GM23338 (cell line): ENCODE measurements around the gene HOXD8. TPM values are rescaled to one million over a fixed set of nuclear protein-coding genes. Genes with fewer than 3 reads are reported as not detected.

Experiments
- ATAC-seq: fragments of 200-7000 bp; cut with Tn5 transposase; 3 replicates; pipeline ENCODE4 v1.9.1; 2020
- DNase-seq: peaks from one replicate; pipeline ENCODE4 v3.0.0-alpha.2; 2015; ENCODE audit warnings: low spot score
- H2AFZ ChIP-seq: fragments of 200-600 bp; sonication (generic); 2 replicates; pipeline ENCODE4 v1.8.0; 2016; ENCODE audit warnings: antibody characterized with exemption, mild to moderate bottlenecking, moderate library complexity
- H3F3A ChIP-seq: fragments of 200-600 bp; sonication (generic); replicated peaks from 2 replicates; pipeline ENCODE4 v1.8.0; 2017; ENCODE audit warnings: antibody characterized with exemption, mixed run types, low read depth
- H3K27ac ChIP-seq: fragments of 200-600 bp; sonication (generic); 2 replicates; pipeline ENCODE4 v1.6.1; 2016; ENCODE audit warnings: low read depth
- H3K27me3 ChIP-seq: fragments of 200-600 bp; sonication (generic); 2 replicates; pipeline ENCODE4 v1.8.0; 2016; ENCODE audit warnings: mild to moderate bottlenecking, mixed run types, moderate library complexity; ENCODE audit not compliant: insufficient read depth
- H3K36me3 ChIP-seq: fragments of 200-600 bp; sonication (generic); 2 replicates; pipeline ENCODE4 v1.8.0; 2016; ENCODE audit warnings: mild to moderate bottlenecking; ENCODE audit not compliant: insufficient read depth
- H3K4me1 ChIP-seq: fragments of 200-600 bp; sonication (generic); 2 replicates; pipeline ENCODE4 v1.8.0; 2016; ENCODE audit warnings: mild to moderate bottlenecking, moderate library complexity; ENCODE audit not compliant: insufficient read depth
- H3K4me2 ChIP-seq: fragments of 200-600 bp; sonication (generic); 2 replicates; pipeline ENCODE4 v1.7.1; 2017; ENCODE audit warnings: mixed run types
- H3K4me3 ChIP-seq: fragments of 200-600 bp; sonication (generic); 2 replicates; pipeline ENCODE4 v1.6.1; 2016; ENCODE audit warnings: mixed run types
- H3K79me2 ChIP-seq: fragments of 200-600 bp; sonication (generic); replicated peaks from 2 replicates; pipeline ENCODE4 v1.8.0; 2017; ENCODE audit warnings: mild to moderate bottlenecking; ENCODE audit not compliant: insufficient read depth
- H3K9me2 ChIP-seq: fragments of 200-600 bp; sonication (generic); 2 replicates; pipeline ENCODE4 v1.8.0; 2017; ENCODE audit not compliant: insufficient read depth
- H4K20me1 ChIP-seq: fragments of 200-600 bp; sonication (generic); replicated peaks from 2 replicates; pipeline ENCODE4 v1.8.0; 2017; ENCODE audit warnings: mild to moderate bottlenecking; ENCODE audit not compliant: insufficient read depth
- H3K27ac Mint-ChIP-seq: 2 replicates; pipeline ENCODE4 v1.8.0; 2020; ENCODE audit warnings: inconsistent platforms, mild to moderate bottlenecking, moderate library complexity, mixed read lengths
- H3K27me3 Mint-ChIP-seq: 3 replicates; pipeline ENCODE4 v1.8.0; 2022; ENCODE audit warnings: low read depth, mild to moderate bottlenecking, moderate library complexity, mixed read lengths, inconsistent platforms; ENCODE audit not compliant: insufficient read depth, poor library complexity
- H3K36me3 Mint-ChIP-seq: 3 replicates; pipeline ENCODE4 v1.8.0; 2021; ENCODE audit warnings: low read depth, mild to moderate bottlenecking, inconsistent platforms, moderate library complexity, mixed read lengths
- H3K4me1 Mint-ChIP-seq: 3 replicates; pipeline ENCODE4 v1.8.0; 2020; ENCODE audit warnings: mild to moderate bottlenecking, inconsistent platforms, mixed read lengths
- H3K4me3 Mint-ChIP-seq: 3 replicates; pipeline ENCODE4 v1.8.0; 2021; ENCODE audit warnings: moderate library complexity, mild to moderate bottlenecking, inconsistent platforms, mixed read lengths
- H3K9me3 Mint-ChIP-seq: 3 replicates; pipeline ENCODE4 v1.8.0; 2020; ENCODE audit warnings: moderate library complexity, mild to moderate bottlenecking, inconsistent platforms, mixed read lengths
- CREB1 ChIP-seq: fragments of 250-450 bp; sonication (Bioruptor Pico); IDR thresholded peaks from 2 replicates; pipeline ENCODE4 v1.5.0; 2020; ENCODE audit warnings: low read depth, mild to moderate bottlenecking, moderate library complexity
- ETS1 ChIP-seq: IDR thresholded peaks from 2 replicates; pipeline ENCODE4 v1.6.1; 2016; ENCODE audit warnings: antibody characterized with exemption
- EZH2 ChIP-seq: fragments of 200-600 bp; sonication (generic); IDR thresholded peaks from one replicate; pipeline ENCODE4 v1.8.0; 2017; ENCODE audit warnings: antibody characterized with exemption, mild to moderate bottlenecking, low read depth; ENCODE audit not compliant: unreplicated experiment
- EZH2phosphoT487 ChIP-seq: fragments of 200-600 bp; sonication (generic); IDR thresholded peaks from one replicate; pipeline ENCODE4 v1.8.1; 2018; ENCODE audit warnings: antibody characterized with exemption; ENCODE audit not compliant: unreplicated experiment
- NANOG ChIP-seq: IDR thresholded peaks from 2 replicates; pipeline ENCODE4 v1.6.1; 2016; ENCODE audit warnings: antibody characterized with exemption, borderline replicate concordance
- POLR2AphosphoS5 ChIP-seq: IDR thresholded peaks from 2 replicates; pipeline ENCODE4 v1.6.1; 2016; ENCODE audit warnings: antibody characterized with exemption, low read depth
- STAT1 ChIP-seq: IDR thresholded peaks from one replicate; pipeline ENCODE4 v1.6.1; 2016; ENCODE audit warnings: antibody characterized with exemption; ENCODE audit not compliant: unreplicated experiment
- ZNF114 ChIP-seq: fragments of 250-450 bp; sonication (Bioruptor Pico); IDR thresholded peaks from 2 replicates; pipeline ENCODE4 v1.5.0; 2020; ENCODE audit warnings: mild to moderate bottlenecking, moderate library complexity
- ZNF331 ChIP-seq: fragments of 250-450 bp; sonication (Bioruptor Pico); IDR thresholded peaks from 2 replicates; pipeline ENCODE4 v1.5.0; 2020; ENCODE audit warnings: low read depth, mild to moderate bottlenecking, moderate library complexity
- ZNF462 ChIP-seq: fragments of 250-450 bp; sonication (Bioruptor Pico); IDR thresholded peaks from 2 replicates; pipeline ENCODE4 v1.5.0; 2020; ENCODE audit warnings: mild to moderate bottlenecking, moderate library complexity
- polyA plus RNA-seq: library from polyadenylated mRNA; unstranded; fragments of >200 nt; fragmentation: Nextera tagmentation; extraction: Ambion mirVana; gene quantifications from 2 replicates; pipeline ENCODE4 v1.2.1, GENCODE V29; 2016
- total RNA-seq: library from RNA; depleted of rRNA; stranded (reverse); fragments of >200 nt; shearing (Covaris generic); gene quantifications from 2 replicates; pipeline ENCODE4 v1.2.3, GENCODE V29; 2014
- TF ChIP-seq, protein P1 (sequence below): IDR thresholded peaks from one replicate; pipeline ENCODE4 v1.6.1; 2018; ENCODE audit warnings: antibody characterized with exemption; ENCODE audit not compliant: unreplicated experiment

The HOXD8 gene
- total and polyA plus RNA-seq, 2 experiments from 2014 or later: not detected

- Mint-ChIP-seq H3K27ac (no peak overlapping the region), H3K4me3 (peak overlapping the region; percentile 63), H3K9me3 (peaks cover 15% of the 10 kb centered on the region; the same call in 2 of the 3 replicates), H3K36me3 (no peaks in the 10 kb centered on the region), H3K27me3 (peaks cover 96% of the 10 kb centered on the region), H3K4me1 (peaks cover 29% of the 10 kb centered on the region)
- TF ChIP-seq EZH2phosphoT487 (peak; percentile 45), POLR2AphosphoS5 (no peak), EZH2 (peak; percentile 81), CREB1 (no peak)
- H3K4me3 ChIP-seq: peak overlapping the region; percentile 47
- no peak overlapping the region for H2AFZ ChIP-seq
- no peaks in the 10 kb centered on the region for H3K79me2 ChIP-seq
- H3F3A ChIP-seq: peaks cover 61% of the 10 kb centered on the region
- peaks cover 45% of the 10 kb centered on the region for H4K20me1 ChIP-seq
- DNase-seq (peak; percentile 76), ATAC-seq (peak; percentile 44)
- H3K9me2 ChIP-seq: no peaks in the 10 kb centered on the region
- peak overlapping the region; percentile 75 for H3K4me2 ChIP-seq
- H3K27me3 ChIP-seq: peaks cover 100% of the 10 kb centered on the region
- peaks cover 13% of the 10 kb centered on the region for H3K4me1 ChIP-seq
- no peak overlapping the region for H3K27ac ChIP-seq
- H3K36me3 ChIP-seq: no peaks in the 10 kb centered on the region
Measured at GRCh38 chr2:176128172-176128981, 1.1 kb upstream of the HOXD8 start.

- no peak; the same call in 2 of the 3 replicates for ATAC-seq
- Histone ChIP-seq H3K9me2 (no peaks in the 10 kb centered on the region), H3K27ac (no peak overlapping the region), H3K4me3 (peak overlapping the region; percentile 47; the same call in 1 of the 2 replicates), H3K4me1 (peaks cover 22% of the 10 kb centered on the region), H4K20me1 (peaks cover 47% of the 10 kb centered on the region), H3K27me3 (peaks cover 100% of the 10 kb centered on the region), H3K79me2 (no peaks in the 10 kb centered on the region), H3F3A (peaks cover 72% of the 10 kb centered on the region), H3K36me3 (no peaks in the 10 kb centered on the region), H2AFZ (no peak overlapping the region), H3K4me2 (peak overlapping the region; percentile 75; the same call in 1 of the 2 replicates)
- Mint-ChIP-seq H3K9me3 (peaks cover 7% of the 10 kb centered on the region; the same call in 2 of the 3 replicates), H3K36me3 (no peaks in the 10 kb centered on the region), H3K4me1 (peaks cover 23% of the 10 kb centered on the region), H3K27me3 (peaks cover 96% of the 10 kb centered on the region), H3K27ac (no peak overlapping the region), H3K4me3 (peak overlapping the region; percentile 53; the same call in 1 of the 3 replicates)
- DNase-seq: no peak
- TF ChIP-seq NANOG (no peak), ETS1 (no peak), ZNF331 (no peak), POLR2AphosphoS5 (no peak), ZNF114 (no peak), STAT1 (no peak), ZNF462 (no peak)
- TF ChIP-seq, protein P1, sequence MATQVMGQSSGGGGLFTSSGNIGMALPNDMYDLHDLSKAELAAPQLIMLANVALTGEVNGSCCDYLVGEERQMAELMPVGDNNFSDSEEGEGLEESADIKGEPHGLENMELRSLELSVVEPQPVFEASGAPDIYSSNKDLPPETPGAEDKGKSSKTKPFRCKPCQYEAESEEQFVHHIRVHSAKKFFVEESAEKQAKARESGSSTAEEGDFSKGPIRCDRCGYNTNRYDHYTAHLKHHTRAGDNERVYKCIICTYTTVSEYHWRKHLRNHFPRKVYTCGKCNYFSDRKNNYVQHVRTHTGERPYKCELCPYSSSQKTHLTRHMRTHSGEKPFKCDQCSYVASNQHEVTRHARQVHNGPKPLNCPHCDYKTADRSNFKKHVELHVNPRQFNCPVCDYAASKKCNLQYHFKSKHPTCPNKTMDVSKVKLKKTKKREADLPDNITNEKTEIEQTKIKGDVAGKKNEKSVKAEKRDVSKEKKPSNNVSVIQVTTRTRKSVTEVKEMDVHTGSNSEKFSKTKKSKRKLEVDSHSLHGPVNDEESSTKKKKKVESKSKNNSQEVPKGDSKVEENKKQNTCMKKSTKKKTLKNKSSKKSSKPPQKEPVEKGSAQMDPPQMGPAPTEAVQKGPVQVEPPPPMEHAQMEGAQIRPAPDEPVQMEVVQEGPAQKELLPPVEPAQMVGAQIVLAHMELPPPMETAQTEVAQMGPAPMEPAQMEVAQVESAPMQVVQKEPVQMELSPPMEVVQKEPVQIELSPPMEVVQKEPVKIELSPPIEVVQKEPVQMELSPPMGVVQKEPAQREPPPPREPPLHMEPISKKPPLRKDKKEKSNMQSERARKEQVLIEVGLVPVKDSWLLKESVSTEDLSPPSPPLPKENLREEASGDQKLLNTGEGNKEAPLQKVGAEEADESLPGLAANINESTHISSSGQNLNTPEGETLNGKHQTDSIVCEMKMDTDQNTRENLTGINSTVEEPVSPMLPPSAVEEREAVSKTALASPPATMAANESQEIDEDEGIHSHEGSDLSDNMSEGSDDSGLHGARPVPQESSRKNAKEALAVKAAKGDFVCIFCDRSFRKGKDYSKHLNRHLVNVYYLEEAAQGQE: no peak
Measured at GRCh38 chr2:176129813-176130146, 275 bp downstream of the HOXD8 start.
